Activated naive CD8-positive, alpha-beta T cell treated with anti-CD3 and anti-CD28 coated beads, Interleukin-2, amount 50 U/mL, for 16 hours (primary cell): Measurements from ENCODE around the gene TBL1X.

Source experiments
- DNase-seq: peaks from one replicate; pipeline ENCODE4 v3.0.0-alpha.2; 2020; ENCODE audit warnings: low read depth, low spot score

Gene TBL1X

DNA sequence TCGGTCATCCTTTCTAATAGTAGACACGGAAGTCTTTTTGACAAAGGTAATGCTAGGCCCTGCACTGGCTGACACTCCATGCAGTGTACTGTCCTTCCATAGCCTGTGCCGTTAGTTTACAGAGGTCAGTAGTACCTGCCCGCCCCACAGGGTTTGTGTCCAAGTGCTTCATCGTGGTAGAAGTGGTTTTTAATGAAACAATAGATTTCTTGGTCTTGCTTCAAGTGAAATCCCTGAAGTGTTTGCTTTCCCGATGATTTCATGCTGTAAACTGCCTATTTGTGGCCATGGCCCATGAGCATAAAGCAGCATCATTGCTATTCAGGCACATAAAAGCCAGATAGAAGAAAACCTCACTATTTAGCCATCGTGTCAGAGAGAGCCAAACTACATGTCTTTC is 161.5 kb downstream of the TBL1X start:
- DNase-seq, result no peak

DNA sequence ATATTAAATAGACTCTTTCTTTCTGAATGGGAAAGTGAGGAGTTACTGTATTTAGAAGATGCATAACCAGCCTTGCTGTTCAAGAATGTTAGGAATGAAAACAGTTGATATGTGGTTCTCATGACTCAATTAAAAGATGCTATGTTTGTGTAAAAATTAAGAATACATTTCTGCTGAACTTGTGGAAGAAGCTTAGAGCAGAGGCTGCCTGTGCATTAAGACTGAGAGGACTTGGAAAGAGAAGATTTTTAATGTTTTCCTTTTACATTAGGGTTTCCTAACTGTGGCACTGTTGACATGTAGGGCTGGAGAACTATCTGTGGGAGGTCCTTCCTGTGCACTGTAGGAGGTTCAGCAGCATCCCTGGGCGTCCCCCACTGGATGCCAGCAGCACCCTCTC is 163.1 kb downstream of the TBL1X start:
- no peak for DNase-seq

DNA sequence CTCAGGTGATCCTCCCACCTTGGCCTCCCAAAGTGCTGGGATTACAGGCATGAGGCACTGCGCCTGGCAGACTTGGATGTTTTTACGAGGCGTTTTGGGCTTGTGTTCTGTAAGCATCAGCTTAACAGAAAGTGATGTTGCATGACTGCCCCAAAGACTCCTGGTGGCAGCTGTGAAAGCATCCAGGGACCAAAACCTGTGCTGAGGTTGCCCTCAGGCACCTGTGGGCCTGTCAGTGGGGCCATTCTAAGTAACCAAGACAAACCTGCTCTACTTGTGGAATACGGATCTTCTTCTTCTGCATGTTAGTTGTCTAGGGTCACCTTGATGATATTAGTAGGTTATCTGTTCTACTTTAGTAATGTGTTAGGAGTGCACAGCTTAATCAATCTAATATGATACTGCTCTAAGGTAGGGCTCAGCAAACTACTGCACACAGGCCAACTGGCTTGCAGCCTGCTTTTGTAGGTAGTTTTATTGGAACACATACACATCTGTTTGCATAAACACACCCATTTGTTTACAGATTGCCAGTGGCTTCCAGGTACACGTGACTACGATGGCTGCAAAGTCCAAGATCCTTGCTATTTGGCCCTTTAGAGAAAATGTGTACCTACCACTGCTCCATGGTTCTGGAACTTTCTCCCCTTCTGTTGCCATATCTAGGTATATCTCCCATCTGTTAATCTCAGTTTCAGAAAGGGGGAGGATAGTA is 164.1 kb downstream of the TBL1X start:
- no peak for DNase-seq

DNA sequence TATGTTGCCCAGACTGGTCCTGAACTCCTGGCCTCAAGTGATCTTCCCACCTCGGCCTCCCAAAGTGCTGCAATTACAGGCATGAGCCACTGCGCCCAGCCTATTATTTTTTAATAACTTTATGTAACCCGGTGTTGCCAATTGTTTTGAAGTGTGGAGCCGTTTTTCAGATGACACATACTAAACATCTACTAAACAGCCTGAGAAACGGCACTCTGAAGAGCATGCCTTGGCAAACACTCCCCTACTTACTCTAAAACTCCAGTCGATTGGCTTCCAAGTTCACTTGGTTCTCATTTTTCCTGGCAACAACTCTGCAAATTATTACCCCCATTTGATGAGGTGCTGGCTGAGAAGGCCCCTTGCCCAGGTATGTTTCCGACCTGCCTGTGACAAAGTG is 169.7 kb downstream of the TBL1X start:
- DNase-seq, result no peak

DNA sequence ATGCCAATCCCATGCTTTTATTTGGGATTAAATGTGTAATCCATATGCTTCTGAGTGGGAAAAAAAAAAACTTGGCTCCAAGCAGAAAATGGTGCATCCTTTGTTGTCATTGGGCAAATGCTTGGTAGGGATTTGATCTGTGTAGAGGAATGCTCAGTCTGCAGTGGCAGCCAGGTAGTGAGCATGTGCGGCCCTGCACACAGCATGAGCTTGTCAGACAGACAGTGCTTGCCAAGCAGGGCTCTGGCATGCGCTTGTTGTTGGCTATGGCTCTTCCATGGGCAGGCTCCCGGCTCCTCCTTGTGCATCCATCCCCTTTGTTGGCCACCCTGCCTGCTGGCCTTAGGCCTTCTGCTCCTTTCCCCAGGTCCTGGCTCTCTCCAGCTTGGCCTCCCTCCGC is 170.5 kb downstream of the TBL1X start:
- no peak for DNase-seq

DNA sequence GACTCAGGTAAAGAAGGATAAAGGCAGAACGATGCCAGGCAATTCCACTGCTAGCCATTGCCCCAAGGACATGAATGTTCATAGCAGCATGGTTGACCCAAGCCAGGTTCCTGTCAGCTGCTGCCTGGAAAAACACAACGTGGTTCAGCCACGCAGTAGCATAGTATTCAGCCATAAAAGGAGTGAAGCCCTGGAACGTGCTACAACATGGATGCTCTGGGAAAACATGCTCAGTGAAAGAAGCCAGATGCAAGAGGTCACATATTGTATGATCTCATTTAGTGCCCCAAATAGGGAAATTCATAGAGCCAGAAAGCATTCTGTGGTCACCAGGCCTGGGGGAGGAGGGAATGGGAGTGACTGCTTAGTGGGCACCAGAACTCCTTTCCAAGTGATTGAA is 170.9 kb downstream of the TBL1X start:
- no peak for DNase-seq

DNA sequence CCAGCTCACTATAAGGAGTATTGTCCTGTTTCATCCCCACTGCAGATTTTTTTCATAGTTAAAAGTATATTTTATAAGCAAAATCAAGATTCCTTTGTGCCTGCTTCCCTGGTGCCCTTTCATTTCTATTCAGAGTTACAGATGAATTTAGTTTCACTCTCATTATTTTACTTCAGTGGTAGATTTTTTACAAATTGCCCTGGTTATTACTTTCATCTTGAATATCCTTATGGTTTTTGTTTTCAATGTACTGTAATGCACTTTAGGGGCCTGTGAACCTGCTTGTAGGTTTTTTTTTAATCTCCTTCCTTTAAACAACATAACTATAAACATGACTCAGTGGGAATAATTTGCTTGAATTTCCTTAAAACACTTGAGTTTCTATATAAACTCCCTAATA is 174.0 kb downstream of the TBL1X start:
- DNase-seq, result no peak

DNA sequence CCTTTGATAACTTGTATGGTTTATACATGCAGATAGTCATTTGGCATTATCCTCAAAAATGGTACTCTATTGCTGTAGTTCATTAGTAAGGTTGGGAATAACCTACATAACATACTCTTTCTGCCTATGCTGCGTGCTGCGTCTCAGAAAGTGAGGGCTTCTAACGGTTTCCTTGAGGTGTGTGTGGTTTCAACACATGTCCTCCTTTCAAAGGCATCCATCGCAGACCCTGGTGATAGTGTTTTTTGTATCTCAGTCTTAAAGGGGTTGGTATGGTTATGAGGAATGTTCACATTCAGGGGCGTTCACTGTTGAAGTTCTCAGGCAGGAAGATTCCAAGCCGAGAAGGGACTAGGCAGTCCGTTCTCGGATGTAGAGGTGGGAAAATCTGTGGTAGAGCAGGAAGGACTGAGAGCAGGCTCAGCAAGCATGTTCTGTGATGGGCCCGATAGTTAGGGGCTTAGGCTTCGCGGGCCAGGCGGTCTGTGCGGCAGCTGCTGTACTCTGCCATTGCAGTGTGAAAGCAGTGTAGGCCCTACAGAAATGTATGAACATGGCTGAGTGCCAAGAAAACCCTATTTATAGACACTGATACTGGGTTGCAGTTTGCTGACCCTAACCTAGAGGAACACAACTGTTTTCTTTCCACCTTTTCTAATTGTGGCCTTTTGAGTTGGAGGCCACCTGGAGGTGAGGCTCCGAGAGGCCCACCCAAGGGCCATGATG is 177.6 kb downstream of the TBL1X start:
- no peak for DNase-seq

DNA sequence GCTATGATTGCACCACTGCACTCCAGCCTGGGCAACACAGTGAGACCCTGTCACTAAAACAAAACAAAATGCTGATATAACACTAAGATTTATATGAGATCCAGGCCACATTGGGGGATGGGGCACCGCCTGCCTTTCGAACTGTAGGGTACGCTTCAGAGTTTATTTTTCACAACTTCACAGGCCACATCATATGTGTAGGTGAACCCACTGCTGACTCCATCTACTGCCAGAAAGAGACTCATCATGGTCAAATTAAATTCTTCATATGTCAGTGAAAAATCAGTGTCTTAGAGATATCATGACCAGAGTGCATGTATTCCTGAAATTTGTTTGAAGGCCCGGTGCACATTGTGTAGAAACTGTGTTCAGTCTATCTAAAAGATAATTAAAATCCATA is 178.9 kb downstream of the TBL1X start:
- DNase-seq, result no peak

DNA sequence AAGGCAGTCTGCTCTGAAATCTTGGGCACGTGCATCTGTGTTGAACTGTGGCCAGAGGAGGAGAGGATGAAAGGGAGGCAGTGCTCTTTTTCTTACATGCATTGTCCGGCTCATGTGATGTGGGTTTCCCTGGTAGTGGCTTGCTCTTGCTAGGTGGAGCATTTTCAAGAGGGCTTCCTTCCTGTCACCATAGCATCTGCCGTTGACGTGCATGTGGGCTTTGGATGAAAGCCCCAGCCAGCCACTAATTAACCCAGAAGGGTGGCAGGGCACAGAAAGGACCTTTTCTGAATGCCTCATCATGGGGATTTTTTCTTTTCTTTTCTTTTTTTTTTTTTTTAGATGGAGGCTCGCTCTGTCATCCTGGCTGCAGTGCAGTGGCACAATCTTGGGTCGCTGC is 179.5 kb downstream of the TBL1X start:
- DNase-seq, result no peak

DNA sequence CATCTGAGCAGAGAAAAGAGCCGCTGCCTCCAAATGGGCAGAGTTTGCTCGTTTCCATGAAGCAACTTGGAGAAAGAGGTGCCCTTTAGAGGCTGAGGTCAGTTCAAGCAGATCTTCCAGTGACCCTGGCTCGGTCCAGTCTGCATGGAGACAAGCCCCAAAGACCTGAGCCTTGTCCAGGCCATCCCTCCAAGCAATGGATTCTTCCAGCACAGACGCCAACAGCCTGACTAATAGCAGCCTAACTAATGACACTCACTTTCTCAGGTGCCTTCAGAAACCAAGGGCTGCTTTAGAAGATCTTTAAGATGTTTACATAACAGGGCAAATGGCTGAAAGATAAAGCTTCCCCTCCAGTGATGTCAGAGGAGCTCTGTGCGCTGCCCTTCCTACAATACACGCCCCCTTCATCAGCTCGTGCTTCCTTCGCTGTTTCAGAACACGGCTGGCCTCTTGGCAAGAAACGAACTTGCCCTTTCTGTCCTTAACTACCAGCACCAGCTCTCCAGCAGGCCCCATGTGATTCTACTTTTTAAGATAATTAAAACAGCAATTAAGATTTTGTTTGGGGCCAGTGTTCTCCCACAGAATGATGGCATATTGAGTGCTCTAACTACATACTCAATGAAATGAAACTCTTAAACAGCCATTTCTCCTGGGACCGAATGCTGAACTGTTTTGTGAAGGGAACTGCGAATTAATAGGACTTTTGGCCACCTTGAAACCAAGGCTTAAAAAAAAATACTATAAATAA is 181.8 kb downstream of the TBL1X start:
- no peak for DNase-seq

DNA sequence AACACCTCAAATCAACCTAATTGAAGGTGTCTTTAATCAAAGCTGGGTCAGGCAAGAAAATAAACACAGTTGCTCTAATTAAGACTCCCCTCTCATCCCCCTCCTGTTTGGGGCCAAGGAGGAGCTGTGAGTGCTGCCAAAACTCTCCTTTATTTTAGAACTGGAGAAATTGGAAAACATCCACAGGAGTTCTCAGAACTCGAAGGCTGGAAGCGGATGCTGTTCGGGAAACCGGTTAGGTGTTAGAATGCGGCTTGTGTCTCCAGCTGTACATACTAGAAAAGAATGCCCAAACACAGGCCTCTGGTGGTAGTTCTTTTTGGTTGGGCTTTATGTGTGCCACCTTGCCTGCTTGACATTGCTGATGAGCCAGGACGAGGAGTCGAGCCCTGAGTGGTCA is 182.6 kb downstream of the TBL1X start:
- no peak for DNase-seq

DNA sequence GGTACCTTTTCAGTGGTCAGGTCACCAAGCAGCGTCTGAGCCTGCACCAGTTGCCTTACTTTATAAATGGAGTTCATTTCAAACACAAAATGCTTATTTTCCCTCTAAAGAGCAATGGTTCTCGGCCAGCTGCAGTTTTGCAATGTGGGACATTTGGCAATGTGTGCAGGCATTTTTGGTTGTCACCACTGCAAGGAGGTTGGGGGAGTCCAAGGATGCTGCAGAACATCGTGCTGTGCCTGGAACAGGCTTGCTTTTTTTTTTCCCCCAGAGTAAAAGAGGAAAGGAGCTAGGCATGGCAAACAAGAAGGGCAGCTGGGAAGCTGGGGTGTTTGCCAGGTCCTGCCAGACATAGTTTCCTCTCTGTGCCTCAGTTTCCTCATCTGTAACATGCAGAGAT is 185.2 kb downstream of the TBL1X start:
- no peak for DNase-seq

DNA sequence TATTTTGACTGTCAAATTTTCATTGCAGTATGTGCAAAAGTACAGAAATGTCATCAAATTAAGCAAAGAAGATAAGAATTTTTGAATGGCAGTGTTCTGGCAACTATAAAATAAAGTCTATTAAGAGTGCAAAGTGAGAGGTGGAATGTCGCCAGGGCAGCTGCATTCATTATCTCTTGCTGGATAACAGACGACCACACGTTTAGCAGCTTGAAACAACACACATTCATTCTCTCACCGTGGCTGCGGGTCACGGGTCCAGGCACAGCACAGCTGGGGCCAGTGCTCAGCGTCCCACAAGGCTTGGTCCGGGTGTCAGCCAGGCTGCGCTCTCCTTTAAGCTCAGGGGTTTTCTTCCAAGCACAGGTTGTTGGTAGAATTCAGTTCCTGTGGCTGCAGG is 186.9 kb downstream of the TBL1X start:
- DNase-seq, result no peak

DNA sequence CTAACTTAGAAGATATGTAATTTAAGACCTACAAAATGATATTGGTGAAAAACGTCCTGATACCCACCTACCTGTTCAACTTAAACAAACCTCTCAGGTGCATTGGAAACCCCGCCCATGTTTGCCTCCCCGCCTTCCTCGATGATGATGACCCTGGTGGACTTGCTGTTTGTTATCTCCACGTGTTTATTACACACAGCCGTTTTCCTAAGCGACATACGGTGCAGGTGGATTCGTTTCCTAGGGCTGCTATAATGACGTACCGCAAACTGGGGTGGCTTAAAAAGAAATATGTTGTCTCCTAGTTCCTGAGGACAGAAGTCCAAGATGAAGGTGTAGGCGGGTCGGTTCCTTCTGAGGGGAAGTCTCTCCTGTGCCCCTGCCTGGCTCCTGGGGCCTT is 190.1 kb downstream of the TBL1X start:
- no peak for DNase-seq

DNA sequence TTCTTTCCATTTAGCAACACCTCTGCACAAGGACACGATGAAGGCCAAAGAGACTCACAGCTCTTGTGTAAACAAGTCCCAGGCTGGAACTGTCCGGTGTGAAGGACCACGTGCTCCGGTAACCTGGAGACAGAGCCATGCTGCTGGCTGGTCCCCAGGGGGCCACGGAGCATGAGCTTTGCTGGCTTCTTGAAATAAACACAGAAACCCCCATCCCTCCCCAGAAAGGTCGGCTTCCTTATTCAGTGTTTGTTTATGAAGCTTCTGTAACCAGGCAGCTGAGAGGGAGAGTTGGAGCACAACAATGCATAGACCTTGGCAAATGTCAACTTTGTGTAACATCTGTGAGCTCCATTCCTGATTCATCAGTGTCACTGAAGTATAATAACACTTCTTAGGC is 191.4 kb downstream of the TBL1X start:
- no peak for DNase-seq

DNA sequence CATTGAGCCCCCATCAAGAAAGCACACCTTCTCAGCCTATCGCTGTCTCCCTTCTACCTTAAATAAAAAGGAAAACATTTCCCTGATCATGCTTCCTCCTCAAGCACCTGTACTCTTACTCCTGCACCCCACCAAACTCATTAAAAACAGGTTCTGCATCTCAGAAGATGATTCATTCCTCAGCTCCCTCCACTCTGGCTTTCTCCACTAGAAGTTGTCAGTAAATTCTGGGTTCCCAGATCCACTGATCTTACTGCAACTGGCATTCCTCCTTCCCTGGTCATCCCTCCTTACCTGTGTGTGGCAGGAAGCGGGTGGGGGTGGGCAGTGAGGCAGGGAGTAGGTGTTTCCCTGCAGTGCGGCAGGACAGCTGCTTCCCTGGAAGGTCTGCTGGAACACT is 192.0 kb downstream of the TBL1X start:
- DNase-seq, result no peak

DNA sequence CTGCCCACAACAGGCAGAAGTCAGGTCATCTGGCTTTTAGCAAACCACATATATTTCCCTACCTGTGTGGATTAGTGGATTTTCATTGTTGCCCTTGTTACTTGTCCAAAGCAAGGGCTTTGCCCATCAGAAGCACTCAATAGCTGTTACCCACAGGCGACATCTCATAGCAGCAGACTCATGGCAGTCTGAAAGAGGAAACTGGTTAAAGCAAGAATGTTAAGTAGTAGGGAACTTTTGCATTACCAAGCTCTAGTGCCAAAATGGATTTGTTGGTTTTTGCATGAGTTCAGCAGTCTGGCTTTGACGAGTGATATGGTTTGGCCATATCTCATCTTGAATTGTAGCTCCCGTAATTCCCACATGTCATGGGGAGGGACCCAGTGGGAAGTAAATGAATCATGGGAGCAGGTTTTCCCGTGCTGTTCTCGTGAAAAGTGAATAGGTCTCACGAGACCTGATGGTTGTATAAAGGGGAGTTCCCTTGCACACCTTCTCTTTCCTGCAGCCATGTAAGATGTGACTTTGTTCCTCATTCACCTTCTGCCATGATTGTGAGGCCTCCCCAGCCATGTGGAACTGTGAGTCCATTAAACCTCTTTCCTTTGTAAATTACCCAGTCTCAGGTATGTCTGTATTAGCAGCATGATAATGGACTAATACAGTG is 192.9 kb downstream of the TBL1X start:
- no peak for DNase-seq

DNA sequence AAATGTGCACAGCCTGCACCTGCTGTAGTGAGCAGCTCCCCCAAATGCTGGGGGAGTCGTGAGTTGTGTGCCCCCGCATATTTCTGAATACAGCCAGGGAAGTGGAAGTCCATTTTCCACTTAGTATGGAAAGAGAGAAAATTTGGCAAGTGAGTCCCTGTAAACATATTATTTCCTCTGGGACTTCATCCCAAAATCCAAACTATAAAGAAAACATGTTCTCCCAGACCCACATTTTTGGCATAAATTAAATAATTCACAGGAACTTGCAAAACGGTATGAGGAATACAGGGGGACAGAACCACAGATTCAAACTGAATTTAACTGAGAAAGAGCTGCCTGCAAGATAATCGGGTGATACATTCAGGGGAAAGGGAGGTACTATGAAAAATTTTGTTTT is 193.6 kb downstream of the TBL1X start:
- DNase-seq, result no peak

DNA sequence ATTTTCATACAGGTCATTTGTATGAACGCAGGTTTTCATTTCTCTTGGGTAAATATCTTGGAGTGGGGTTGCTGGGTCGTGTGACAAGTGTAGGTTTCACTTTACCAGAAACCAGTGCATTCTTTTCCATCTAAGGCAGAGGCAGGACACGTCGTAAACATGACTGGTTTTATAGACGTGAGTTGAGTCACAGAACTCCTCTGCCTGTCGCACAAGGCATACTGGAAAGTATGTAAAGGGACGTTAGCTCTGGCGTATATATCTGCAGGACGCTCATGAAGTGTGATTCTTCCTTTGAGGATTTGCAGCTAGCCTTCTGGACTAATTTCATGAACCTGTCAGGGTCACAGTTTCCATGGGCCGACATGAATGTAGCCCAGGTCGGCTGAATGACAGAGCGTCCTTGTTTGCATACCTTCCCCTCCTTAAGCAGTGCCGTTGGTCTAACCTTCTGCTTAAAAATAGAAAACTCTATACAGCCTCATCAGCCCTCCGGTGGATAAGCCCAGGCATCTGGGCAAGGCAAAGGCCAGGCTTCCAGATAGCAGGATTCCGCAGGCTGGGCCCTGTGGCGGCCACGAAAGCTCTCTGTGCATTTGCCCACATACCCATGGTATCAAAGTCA is 194.8 kb downstream of the TBL1X start:
- DNase-seq, result no peak

DNA sequence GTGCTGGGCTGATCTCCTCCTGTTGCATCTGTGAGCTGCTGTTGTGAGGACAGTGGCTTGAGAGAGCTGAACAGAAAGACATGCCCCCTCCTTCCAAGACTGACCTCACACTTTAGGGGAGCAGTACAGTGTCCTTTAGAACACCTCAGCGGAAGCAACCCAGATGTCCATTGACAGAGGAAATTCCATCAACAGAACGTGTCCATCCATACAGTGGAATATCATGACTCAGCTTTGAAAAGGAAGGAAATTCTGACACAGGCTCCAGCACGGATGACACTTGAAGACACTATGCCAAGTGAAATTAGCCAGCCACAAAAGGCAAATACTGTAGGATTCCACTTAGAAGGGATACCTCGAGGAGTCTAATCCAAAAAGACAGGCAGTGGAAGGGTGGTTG is 197.3 kb downstream of the TBL1X start:
- DNase-seq, result no peak

DNA sequence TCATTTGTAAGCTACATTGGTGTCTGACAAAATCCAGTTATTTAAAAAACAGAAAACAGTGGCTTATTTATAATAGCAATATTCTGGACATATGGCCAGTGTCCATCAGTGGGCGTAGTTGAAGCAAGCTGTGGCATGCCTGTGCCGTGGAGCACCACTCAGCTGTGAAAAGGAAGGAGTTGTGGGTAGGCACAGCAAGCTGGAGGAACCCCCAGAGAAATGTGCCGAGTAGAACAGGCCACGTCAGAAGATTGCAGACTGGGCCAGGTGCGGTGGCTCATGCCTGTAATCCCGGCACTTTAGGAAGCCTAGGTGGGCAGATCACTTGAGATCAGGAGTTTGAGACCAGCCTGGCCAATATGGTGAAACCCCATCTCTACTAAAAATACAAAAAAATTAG is 198.4 kb downstream of the TBL1X start:
- DNase-seq, result no peak
